GM21367 (cell line): ENCODE measurements around the gene CLDN8.

Source experiments
- ATAC-seq: cut with Tn5 transposase; IDR thresholded peaks from one replicate; pipeline ENCODE4 v1.9.1; 2021; ENCODE audit not compliant: unreplicated experiment

Gene CLDN8

GRCh38 chr21:30206551-30207251 is 9.2 kb downstream of the CLDN8 start:
- no peak for ATAC-seq

- no peak for ATAC-seq
These were observed 15.9 kb downstream of the CLDN8 start for GRCh38 chr21:30200000-30200399.

GRCh38 chr21:30194701-30195299 is 21.1 kb downstream of the CLDN8 start:
- no peak for ATAC-seq

GRCh38 chr21:30193201-30193600 is 22.7 kb downstream of the CLDN8 start:
- ATAC-seq, result no peak

DNA sequence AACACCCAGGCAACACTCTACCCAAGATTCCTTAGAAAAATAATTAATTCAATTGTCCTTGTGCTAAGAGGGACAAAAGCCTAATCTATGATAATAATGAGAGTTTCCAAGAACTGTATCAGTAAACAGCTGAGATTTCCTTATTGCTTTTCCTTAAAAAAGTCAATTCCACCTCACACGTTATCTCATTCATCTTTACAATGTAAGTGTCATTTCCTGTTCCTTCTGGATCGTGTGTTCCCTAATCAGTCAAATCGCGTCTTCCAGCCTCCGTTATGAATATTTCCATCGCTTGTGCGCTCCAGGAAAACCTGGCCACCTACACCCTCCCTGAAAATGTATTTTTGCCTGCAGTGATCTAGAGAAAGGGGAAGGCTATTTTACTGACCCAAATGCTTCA is 25.3 kb downstream of the CLDN8 start:
- no peak for ATAC-seq

GRCh38 chr21:30189773-30190172 is 26.1 kb downstream of the CLDN8 start:
- ATAC-seq, result no peak

GRCh38 chr21:30186242-30186641 is 29.7 kb downstream of the CLDN8 start:
- no peak for ATAC-seq

- ATAC-seq, result no peak
These were observed 47.8 kb downstream of the CLDN8 start for GRCh38 chr21:30168086-30168485.

GRCh38 chr21:30166705-30167104 is 49.2 kb downstream of the CLDN8 start, which contains the start of gene CLDN17:
CLDN17 (minus strand) TSS chr21:30166805; CDS start chr21:30166617, 188 bp downstream.
- no peak for ATAC-seq

DNA sequence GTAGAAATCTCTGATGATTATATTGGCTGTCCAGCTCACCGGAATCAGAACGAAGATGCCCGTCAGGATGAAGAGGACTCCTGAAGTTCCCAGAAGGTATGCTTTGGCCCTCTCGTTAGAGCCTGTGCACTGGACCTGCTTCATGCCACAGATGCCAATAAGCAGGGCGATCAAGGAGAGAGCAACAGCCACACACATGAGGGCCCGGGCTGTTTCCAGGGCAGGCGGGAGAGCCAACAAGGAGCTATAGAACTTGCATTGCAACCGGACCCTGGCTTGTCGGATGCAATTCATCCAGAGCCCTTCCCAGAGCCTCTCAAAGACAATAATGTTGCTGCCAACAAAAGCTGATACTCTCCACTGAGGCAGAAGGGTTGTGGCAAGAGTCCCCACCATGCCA is 49.7 kb downstream of the CLDN8 start:
- no peak for ATAC-seq

DNA sequence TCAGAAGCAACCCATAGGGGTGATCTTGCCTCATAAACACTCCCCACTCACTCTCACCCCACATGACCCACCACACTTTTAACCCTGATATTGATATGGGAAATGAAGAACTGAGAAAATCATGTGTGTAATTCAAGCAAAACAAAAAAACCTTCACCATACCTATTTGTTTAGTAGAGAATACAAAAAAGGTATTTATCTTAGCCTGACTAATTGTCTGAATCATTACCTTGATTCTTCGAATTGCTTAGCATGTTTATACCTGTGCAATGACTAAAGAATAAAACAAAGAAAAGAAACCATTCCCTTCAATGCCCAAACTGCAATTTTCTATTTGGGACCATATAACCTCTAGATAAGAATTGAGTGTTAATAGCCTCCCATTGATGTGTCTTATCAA is 51.1 kb downstream of the CLDN8 start:
- no peak for ATAC-seq
